Renal pelvis (tissue), 4 donors: Measurements from ENCODE around the gene CFAP92. TPM values are rescaled to one million over a fixed set of nuclear protein-coding genes. Genes with fewer than 3 reads are reported as not detected.
A peak's percentile ranks its signal among the peaks of the same experiment; 100 is the strongest.

Source experiments
- DNase-seq: peaks from one replicate; pipeline ENCODE4 v3.0.0-alpha.2; 2013
- polyA plus RNA-seq, 3 donors: library from polyadenylated mRNA; unstranded; fragments of 120-200 nt; gene quantifications; one replicate each; pipeline ENCODE4 v1.2.1, GENCODE V29; 2013; ENCODE audit not compliant: insufficient read length in 3 of 3

CFAP92 gene
- polyA plus RNA-seq, 3 donors, result 1.1 to 2.5 (median 2.2) TPM

DNA sequence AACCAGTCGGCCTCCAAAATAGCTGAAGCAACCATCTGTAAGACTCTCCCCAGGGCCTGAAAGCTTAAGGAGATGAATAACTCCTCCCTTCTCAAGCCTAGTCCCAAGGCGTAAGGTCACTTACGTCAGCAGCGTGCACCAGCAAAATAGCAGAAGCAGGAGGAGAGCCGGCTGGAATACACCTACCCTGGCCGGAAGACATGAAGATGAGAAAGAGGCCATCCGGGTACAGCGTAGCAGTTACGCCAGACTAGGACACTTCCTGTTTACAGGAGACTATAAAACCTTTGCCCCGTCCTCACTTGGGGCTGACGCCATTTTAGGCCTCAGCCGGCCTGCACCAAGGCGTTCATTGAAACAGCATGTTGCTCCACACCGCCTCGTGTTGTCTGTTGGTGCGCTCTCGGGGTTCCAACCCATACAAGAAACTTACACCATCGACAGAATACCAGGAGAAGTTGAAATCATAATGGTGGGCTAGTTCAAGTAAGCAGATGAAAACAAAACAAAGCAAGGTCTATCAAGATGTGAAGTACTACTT, 2.5 kb downstream of the CFAP92 start:
- no peak for DNase-seq

- no peak for DNase-seq
Observed at GRCh38 chr3:128988286-128988685, 5.6 kb downstream of the CFAP92 start.

DNA sequence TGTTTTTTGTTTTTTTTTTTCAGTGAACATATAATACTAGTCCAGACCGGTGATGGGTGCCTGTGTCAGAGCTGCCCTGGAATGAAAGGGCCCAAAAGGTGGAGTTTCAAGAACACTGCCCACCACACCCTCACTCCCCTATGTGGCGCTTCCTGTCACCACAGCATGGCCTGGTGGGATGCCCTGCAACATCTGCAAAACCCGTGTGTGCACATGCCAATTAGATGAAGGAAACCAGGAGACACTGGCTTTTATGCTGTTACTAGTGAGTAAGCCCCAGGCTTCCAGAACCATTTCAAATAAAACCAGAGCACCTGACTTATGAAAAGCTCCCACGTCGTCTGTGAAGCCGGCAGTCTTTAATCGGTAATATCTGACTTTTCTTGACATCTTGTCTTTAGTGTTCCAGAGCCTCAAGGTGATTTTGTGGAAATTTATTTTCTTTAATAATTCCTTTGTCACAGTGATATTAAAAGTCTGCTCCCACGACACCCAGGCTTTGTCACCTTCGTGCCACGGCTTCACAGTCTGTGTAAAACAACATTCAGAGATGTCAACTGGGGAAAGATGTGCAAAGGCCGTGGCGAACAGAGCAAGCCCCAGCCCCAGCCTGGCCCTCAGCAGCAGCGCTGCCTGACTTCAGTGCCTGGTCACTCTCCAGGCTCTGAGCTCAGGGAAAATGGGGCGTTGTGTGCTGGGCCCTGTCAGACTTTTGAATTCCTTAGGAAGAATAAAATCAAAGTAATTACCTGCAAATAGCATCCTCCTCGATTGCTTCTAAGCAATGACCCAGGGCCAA, 6.4 kb downstream of the CFAP92 start:
- no peak for DNase-seq

GRCh38 chr3:128984596-128984995, 9.3 kb downstream of the CFAP92 start:
- DNase-seq, result no peak

- DNase-seq, result no peak
Observed at GRCh38 chr3:128983293-128984069, 10.4 kb downstream of the CFAP92 start.

DNA sequence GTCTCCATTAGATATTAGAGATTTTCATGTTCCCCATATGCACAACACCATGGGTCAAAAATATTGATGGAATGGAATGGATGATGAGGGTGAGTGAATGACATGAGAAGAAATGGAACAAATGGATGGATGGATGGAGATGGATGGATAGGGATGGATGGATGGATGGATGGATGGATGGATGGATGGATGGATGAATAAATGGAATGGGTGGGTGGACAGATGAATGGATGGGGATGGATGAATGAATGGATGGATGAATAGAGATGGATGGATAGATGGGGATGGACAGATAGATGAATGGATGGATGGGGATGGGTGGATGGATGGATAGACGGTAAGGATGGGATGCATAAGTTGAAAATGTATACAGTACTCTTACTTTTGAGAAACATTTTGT, 18.6 kb downstream of the CFAP92 start:
- no peak for DNase-seq

DNA sequence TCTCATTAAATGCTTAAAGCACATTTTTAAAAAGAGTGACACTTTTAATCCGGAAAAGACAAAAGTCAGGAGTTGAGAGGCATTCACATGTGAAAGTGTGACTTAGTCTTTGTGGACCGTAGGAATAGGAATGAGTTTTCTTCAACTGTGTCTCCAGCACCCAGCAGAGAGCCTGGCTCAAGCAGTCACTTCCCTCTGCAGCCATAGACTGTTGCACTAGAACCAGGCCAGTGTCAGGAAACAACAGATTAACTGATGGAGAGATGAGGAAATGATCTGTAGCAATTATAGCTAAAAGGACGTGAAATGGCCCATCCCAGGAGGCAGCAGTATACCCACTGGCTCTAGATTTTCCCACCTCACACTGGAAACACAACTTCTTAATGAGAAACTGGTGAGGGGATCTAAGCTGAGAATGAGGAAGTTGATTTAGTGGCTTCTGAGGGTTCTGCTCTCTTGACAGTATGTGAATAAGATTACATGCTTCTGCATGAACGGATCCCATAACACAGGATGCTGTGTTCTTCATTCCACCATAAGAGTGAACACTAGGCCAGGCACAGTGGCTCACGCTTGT, 19.8 kb downstream of the CFAP92 start:
- DNase-seq, result no peak

DNA sequence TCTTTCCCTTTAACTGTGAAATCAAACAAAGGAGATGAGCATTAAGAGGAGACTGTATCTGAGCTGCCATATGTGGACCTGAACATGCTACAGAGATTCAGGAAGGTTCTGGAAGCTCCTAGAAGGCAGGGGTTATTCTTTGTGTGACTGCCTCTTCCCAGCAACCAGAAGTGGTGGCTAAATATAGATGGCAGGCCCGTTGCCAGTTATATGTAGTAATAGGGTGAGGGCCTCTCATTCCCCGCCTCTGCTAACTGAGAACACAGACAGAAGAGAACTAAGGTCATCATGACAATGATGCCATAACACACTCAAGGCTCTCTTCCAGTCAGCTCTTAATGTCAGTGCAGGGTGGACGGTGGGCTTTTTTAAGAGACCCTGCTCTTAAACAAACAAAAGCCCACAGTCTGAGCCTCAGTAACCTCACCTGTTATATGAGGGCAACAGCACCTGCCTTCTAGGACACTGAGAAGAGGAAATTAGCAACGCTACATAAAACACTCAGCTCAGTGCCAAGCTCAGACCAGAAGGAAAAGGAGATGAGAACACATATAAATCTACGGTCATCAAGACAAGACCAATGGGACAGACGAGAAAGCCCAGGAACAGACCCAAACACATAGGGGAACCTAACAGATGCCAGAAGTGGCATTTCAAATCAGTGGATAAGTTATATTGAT, 22.3 kb downstream of the CFAP92 start:
- peak; percentile 22 for DNase-seq

GRCh38 chr3:128970740-128971047, 23.2 kb downstream of the CFAP92 start:
- no peak for DNase-seq

DNA sequence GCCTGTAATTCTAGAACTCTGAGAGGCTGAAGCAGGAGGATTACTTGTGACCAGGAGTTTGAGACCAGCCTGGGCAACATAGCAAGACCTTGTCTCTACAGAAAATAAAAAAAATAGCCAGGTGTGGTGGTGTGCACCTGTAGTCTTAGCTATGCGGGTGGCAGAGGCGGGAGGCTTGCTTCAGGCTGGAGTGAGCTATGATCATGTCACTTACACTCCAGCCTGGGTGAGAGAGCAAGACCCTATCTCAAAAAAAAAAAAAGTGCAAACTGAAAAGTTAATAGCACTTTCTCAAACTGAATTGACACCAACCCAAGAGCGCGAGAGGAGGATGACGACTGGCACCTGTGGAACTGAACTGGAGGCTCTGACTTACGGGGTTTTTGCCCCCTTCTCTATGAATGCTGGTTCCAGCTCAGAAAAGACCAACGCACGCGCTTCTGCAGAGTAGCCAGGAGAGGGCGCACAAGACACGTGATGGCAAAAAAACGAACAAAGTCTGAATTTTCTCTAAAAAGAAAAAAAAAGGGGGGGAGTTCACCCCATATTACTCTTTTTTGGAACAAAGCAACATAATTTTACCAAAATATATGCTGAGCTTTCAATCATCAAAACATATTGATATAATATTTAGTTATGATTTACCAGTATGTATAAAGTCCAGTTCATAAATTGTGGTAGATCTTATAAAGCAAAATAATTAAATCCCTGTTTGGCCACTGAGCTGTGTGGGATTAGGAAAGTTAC, 23.7 kb downstream of the CFAP92 start:
- peak; percentile 28 for DNase-seq

- DNase-seq, result no peak
Observed at GRCh38 chr3:128967748-128968355, 26.0 kb downstream of the CFAP92 start.

DNA sequence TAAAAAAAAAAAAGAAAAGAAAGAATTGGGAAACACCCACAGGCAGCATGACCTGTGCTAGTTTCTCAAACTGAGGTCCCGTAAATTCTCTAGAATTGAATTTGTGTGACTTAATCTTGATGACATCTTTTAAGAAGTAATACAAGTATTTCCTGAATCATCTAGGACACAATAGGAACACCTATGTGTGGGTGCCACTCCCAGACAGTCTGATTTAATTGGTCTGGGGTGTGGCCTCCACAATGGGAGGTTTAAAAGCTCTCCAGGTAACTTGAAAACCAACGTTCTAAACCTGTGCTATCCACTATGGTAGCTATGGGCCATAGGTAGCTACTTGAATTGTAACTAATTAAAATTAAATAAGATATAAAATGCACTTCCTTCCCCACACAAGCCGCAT, 28.1 kb downstream of the CFAP92 start:
- DNase-seq, result no peak

- no peak for DNase-seq
Observed at GRCh38 chr3:128965280-128965679, 28.6 kb downstream of the CFAP92 start.

GRCh38 chr3:128956440-128956839, 37.4 kb downstream of the CFAP92 start:
- no peak for DNase-seq

DNA sequence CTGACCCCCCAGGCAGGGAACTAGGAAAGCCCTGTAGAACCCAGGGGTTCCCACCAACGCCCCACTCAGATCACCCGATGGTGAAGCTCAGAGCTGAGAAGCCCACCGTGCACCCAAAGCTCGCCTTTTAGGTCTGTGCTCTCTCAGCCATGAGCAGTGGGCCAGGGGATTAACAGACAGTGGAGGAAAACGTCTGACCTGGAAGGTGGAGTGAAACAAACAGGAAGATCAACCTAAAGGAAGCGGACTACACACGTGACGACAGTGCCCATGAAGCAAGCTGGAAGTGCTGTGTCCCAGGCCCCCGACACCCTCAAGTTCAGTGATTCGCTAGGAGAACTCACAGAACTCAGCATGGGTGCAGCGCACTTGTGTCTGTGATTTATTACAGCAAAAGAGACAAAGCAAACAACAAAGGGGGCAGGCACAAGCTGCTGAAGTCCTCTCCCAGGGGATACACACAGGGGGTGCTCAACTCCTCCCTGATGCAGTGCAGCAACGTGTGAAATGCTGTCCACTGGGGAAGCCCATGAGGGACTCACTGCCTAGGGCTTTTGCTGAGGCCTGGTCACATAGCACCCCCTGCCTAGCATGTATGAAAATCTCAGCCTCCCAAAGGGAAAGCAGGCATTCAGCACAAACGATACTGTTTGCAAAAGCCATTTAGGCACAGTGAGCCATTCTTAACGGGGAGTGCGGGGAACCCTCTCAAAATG, 43.5 kb downstream of the CFAP92 start:
- no peak for DNase-seq

DNA sequence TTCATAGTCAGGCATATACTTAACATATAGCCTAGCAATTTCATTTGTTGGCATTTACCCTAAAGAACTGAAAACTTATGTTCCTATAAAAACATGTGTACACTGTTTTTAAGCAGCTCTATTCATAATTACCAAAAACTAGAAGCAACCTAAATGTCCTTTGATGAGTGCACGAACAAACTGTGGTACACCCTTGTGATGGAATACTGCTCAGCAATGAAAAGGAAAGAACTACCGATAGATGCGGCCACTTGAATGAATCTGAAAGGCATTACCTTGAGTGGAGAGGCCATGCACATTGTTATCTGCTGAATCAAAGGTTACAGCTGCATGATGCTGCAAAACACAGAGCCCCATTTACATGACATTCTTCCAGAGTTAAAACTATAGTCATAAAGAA, 44.7 kb downstream of the CFAP92 start:
- DNase-seq, result no peak

DNA sequence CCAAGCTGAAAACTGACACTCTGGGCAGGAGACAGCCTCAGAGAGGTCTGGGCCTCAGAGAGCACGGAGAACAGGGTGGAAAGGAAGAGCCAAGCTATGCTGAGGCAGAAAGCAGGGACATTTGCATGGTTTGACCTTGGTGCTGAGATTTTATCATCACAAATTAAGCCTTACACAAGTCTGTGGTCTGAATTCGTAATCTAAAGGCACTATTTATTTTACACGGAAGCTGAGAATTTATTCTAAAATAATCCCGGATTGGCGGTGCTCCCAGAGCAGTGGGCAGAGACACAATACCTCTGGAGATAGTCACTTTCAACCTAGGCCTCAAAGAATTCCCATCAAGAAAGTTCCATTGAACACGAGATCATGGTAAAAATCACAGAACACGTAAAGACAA, 47.5 kb downstream of the CFAP92 start:
- no peak for DNase-seq

DNA sequence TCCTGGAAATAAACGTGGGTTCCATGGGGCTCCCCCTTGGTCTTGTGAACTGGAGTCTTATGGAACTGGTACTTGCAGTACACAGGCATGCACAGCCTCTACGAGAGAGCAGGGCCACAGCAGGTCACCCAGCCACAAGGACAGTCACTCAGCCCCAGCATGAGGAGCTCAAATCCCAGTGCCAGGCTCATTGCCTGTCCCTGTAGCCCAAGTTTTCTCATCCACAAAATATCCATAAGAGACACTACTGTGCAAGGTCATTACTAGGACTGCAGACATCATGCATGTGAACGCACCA, 48.0 kb downstream of the CFAP92 start:
- DNase-seq, result no peak

DNA sequence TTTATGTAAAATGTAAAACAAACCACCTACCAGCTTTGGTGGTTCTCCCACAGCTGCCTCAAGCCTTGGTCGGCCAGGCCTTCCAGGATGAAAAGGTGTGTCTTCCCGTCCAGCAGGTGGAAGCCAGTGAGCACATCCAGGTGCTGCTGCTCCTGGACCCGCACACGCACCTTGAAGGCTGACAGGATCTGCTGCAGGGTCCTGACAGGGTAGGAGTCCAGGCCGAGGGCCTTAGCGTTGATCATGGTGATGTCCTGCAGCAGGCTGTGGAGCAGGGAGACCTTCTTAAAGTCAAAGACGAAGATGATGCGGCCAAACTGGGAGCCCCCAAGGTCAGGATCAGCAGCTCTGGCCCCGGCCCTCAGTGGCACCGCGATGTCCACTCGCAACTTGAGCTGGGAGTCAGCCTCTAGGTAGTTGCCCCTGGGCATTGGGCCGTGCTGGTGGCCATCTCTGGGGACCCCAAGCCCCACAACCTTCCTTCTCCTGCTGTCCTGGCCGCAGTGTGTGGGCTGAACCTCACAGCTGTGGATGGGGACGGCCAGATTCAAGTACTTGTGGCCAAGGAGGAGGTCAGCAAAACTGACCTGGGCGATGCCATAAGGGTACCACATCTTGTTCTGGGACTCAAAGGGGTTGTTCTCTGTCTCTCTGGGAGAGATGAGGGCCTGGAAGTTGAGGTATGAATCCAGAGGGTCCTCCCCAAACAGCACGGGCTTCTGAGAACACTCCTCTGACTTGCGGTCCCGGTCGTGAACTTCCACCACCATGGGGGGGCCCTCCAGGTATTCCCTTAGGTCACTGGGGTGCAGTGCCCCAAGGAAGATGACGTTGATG, 48.6 kb downstream of the CFAP92 start:
- no peak for DNase-seq
